Glutamatergic neuron (in vitro differentiated cells): ENCODE measurements around the gene LCNL1. TPM values are rescaled to one million over a fixed set of nuclear protein-coding genes. Genes with fewer than 3 reads are reported as not detected.
A peak's percentile ranks its signal among the peaks of the same experiment; 100 is the strongest.
"Not testable (repeated sequence)": the region's sequence is repeated elsewhere in the genome, so short reads cannot be mapped to it uniquely, and the experiment has no call there.

Source experiments
- DNase-seq: peaks from one replicate; pipeline ENCODE4 v3.0.0; 2022
- H3K27ac Mint-ChIP-seq: one replicate; pipeline ENCODE4 v1.8.0; 2020; ENCODE audit warnings: mild to moderate bottlenecking, mixed read lengths, inconsistent platforms; ENCODE audit not compliant: unreplicated experiment
- H3K27me3 Mint-ChIP-seq: one replicate; pipeline ENCODE4 v1.8.0; 2020; ENCODE audit warnings: mild to moderate bottlenecking, moderate library complexity, mixed read lengths, inconsistent platforms; ENCODE audit not compliant: unreplicated experiment
- H3K36me3 Mint-ChIP-seq: one replicate; pipeline ENCODE4 v1.8.0; 2020; ENCODE audit warnings: mild to moderate bottlenecking, mixed read lengths, inconsistent platforms; ENCODE audit not compliant: unreplicated experiment
- H3K4me1 Mint-ChIP-seq: one replicate; pipeline ENCODE4 v1.8.0; 2020; ENCODE audit warnings: mild to moderate bottlenecking, low read depth, mixed read lengths, inconsistent platforms; ENCODE audit not compliant: unreplicated experiment
- H3K4me3 Mint-ChIP-seq: one replicate; pipeline ENCODE4 v1.8.0; 2020; ENCODE audit warnings: mild to moderate bottlenecking, mixed read lengths, inconsistent platforms; ENCODE audit not compliant: unreplicated experiment
- H3K9me3 Mint-ChIP-seq: one replicate; pipeline ENCODE4 v1.8.0; 2020; ENCODE audit warnings: mild to moderate bottlenecking, moderate library complexity, mixed read lengths, inconsistent platforms; ENCODE audit not compliant: unreplicated experiment
- total RNA-seq: library from RNA; stranded (reverse); fragmentation: NEBNext Ultra II Directional; extraction: Animal tissue kit (Norgen Biotek cat#: 25700); gene quantifications from one replicate; pipeline ENCODE4 v1.2.1, GENCODE V29; 2021; ENCODE audit not compliant: unreplicated experiment
- TF ChIP-seq, protein P1 (sequence below): fragments of 200-600 bp; sonication (generic); IDR thresholded peaks from one replicate; pipeline ENCODE4 v1.5.0; 2021; ENCODE audit not compliant: partially characterized antibody, unreplicated experiment

LCNL1 gene
- total RNA-seq, 1 donor from 2014 or later: not detected

DNA sequence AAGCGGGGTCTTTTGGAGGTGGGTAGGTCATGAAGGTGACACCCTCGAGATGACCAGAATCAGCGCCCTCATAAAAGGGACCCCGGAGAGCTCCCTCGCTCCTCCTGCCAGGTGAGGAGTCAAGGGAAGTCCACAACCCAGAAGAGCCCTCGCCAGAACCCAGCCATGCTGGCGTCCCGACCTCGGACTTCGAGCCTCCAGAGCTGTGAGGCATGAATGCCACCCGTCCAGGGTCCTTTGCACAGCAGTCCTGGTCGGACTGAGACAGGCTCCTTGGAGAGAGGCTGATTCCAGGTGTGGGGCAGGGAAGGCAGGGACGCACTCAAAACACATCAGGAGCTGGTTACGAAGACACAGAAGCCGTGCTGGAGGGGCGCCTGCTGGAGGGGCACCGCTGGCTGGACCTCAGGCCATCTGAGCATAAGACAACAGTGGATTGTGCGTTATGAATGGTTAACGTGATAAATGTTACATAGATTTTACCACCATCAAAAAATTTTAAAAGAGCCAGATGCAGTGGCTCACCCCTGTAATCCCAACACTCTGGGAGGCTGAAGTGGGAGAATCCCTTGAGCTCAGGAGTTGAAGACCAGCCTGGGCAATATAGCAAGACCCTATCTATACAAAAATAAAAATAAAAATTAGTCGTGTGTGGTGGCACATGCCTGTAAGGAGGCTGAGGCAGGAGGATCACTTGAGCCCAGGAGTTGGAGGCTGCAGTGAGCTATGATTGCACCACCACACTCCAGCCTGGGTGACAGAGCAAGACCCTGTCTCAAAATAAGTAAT is 19.3 kb downstream of the LCNL1 start:
- H3K4me1 Mint-ChIP-seq: peaks cover 2% of the 10 kb centered on the region
- H3K36me3 Mint-ChIP-seq: no peaks in the 10 kb centered on the region
- DNase-seq: no peak
- TF ChIP-seq, protein P1, sequence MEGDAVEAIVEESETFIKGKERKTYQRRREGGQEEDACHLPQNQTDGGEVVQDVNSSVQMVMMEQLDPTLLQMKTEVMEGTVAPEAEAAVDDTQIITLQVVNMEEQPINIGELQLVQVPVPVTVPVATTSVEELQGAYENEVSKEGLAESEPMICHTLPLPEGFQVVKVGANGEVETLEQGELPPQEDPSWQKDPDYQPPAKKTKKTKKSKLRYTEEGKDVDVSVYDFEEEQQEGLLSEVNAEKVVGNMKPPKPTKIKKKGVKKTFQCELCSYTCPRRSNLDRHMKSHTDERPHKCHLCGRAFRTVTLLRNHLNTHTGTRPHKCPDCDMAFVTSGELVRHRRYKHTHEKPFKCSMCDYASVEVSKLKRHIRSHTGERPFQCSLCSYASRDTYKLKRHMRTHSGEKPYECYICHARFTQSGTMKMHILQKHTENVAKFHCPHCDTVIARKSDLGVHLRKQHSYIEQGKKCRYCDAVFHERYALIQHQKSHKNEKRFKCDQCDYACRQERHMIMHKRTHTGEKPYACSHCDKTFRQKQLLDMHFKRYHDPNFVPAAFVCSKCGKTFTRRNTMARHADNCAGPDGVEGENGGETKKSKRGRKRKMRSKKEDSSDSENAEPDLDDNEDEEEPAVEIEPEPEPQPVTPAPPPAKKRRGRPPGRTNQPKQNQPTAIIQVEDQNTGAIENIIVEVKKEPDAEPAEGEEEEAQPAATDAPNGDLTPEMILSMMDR: no peak
- peaks cover 7% of the 10 kb centered on the region for H3K9me3 Mint-ChIP-seq
- no peak overlapping the region for H3K27ac Mint-ChIP-seq
- no peak overlapping the region for H3K4me3 Mint-ChIP-seq
- peaks cover 6% of the 10 kb centered on the region for H3K27me3 Mint-ChIP-seq

DNA sequence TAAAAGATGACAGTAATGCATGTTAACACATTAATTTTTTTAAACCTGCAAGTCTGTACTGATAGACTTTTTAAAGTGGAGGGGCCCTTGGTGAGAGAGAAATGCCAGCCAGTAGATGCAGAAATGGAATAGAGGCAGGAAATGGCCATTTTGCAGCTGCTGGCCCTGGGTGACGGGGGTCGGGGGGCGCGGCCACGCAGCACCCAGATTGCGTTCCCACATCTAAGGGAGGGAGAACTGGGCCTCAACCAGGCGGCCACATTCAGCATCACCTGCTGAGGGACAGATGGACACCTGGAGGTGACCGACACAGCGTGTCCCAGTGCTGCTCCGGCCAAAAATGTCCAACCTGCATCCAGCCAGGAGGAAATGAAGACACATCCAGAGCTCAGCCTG is 19.9 kb downstream of the LCNL1 start:
- Mint-ChIP-seq H3K9me3 (peaks cover 5% of the 10 kb centered on the region), H3K36me3 (no peaks in the 10 kb centered on the region), H3K27ac (no peak overlapping the region), H3K27me3 (peaks cover 4% of the 10 kb centered on the region), H3K4me1 (peaks cover 2% of the 10 kb centered on the region), H3K4me3 (no peak overlapping the region)
- DNase-seq: no peak
- TF ChIP-seq, protein P1: no peak

DNA sequence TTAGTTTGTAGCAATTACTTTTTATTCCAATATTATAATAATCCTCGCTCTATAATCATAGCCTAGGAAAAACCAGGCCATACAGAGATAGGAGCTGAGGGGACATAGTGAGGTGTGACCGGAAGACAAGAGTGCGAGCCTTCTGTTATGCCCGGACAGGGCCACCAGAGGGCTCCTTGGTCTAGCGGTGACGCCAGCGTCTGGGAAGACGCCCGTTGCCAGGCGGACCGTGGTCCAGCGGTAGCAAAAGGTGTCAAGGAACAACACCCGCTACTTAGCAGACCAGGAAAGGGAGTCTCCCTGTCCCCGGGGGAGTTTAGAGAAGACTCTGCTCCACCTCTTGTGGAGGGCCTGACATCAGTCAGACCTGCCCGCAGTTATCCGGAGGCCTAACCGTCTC is 21.5 kb downstream of the LCNL1 start:
- H3K27ac Mint-ChIP-seq, H3K27me3 Mint-ChIP-seq, H3K36me3 Mint-ChIP-seq, H3K4me1 Mint-ChIP-seq, H3K4me3 Mint-ChIP-seq, H3K9me3 Mint-ChIP-seq: not testable (repeated sequence)
- TF ChIP-seq, protein P1: peak; percentile 62
- peak; percentile 52 for DNase-seq

DNA sequence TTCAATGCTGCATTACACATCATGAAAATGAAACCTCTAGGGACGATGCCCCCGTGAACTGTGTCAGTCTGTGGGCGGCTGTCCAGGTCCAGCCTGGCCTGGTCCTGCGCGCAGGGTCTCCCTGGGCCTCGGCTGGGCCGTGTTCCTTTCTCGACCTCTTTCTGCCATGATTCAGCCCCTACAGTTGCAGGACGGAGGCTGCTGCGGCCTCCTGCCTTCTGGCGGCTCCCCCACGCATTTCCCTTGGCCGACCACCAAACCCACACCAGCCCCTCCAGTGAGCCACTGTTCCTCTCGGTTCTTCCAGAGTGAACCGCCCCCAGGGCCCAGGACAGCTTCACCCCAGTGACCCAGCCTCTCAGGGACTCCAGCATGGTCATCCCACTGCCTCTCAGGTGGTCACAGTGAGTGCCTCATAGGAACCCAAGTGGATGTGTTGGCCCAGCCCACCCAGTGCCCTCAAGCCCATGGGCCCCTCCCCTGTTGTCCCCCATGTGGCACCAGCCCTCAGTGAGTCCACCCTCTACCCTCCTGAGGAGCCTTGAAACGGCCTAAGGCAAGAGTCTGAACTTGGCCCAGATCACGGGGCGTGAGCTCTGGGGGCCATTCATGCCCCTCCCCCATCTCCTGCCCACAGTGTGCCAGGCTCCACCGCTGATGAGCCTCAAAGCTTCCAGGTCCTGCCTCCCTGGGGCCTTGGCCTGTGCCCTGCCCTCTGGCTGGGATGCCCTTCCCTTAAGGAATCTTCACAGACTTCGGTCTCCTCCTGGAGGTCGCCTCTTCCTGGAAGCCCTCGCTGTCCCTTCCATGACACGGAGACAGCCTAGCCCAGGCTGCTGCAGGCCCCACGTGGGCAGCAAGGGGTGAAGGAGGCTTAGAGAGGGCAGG is 23.6 kb downstream of the LCNL1 start:
- H3K4me3 Mint-ChIP-seq: no peak overlapping the region
- TF ChIP-seq, protein P1: no peak
- DNase-seq: no peak
- peaks cover 3% of the 10 kb centered on the region for H3K27me3 Mint-ChIP-seq
- peaks cover 2% of the 10 kb centered on the region for H3K4me1 Mint-ChIP-seq
- no peak overlapping the region for H3K27ac Mint-ChIP-seq
- no peaks in the 10 kb centered on the region for H3K36me3 Mint-ChIP-seq
- peaks cover 2% of the 10 kb centered on the region for H3K9me3 Mint-ChIP-seq
